NT2/D1 (cell line): ENCODE measurements around the gene ACOT9.
A peak's percentile ranks its signal among the peaks of the same experiment; 100 is the strongest.
"Not testable (repeated sequence)": the region's sequence is repeated elsewhere in the genome, so short reads cannot be mapped to it uniquely, and the experiment has no call there.

Source experiments
- DNase-seq: peaks from one replicate; pipeline ENCODE4 v3.0.0-alpha.2; 2011; ENCODE audit warnings: low read depth, low spot score
- H3K27me3 ChIP-seq: 2 replicates; pipeline ENCODE4 v1.6.0; 2011; ENCODE audit warnings: mild to moderate bottlenecking; ENCODE audit not compliant: insufficient read length, insufficient read depth
- H3K36me3 ChIP-seq: 2 replicates; pipeline ENCODE4 v1.6.1; 2011; ENCODE audit warnings: mild to moderate bottlenecking, low read length, mixed read lengths; ENCODE audit not compliant: insufficient read depth, insufficient read length
- H3K4me1 ChIP-seq: 2 replicates; pipeline ENCODE4 v1.5.1; 2011; ENCODE audit not compliant: insufficient read depth, insufficient read length
- H3K4me3 ChIP-seq: 2 replicates; pipeline ENCODE4 v1.5.1; 2011; ENCODE audit warnings: low read depth; ENCODE audit not compliant: insufficient read length
- H3K9ac ChIP-seq: 2 replicates; pipeline ENCODE4 v1.6.0; 2011; ENCODE audit warnings: low read depth; ENCODE audit not compliant: insufficient read length
- H3K9me3 ChIP-seq: 2 replicates; pipeline ENCODE4 v1.5.1; 2011; ENCODE audit warnings: mild to moderate bottlenecking, low read length; ENCODE audit not compliant: insufficient read depth
- SUZ12 ChIP-seq: IDR thresholded peaks from 2 replicates; pipeline ENCODE4 v1.6.1; 2011; ENCODE audit not compliant: insufficient read length, insufficient read depth; ENCODE audit errors: extremely low read depth
- YY1 ChIP-seq: IDR thresholded peaks from 2 replicates; pipeline ENCODE4 v1.6.1; 2011; ENCODE audit not compliant: insufficient read length, insufficient read depth
- ZNF274 ChIP-seq: IDR thresholded peaks from 2 replicates; pipeline ENCODE4 v1.6.1; 2011; ENCODE audit warnings: mild to moderate bottlenecking, low read depth, low read length

ACOT9 gene

GRCh38 chrX:23664496-23664895 lies 78.6 kb downstream of the ACOT9 start:
- H3K27me3 ChIP-seq: no peaks in the 10 kb centered on the region
- TF ChIP-seq ZNF274 (no peak), YY1 (no peak), SUZ12 (no peak)
- H3K4me3 ChIP-seq: no peak overlapping the region
- DNase-seq: no peak
- H3K36me3 ChIP-seq: no peaks in the 10 kb centered on the region
- no peak overlapping the region for H3K9ac ChIP-seq
- peaks cover 5% of the 10 kb centered on the region for H3K4me1 ChIP-seq
- H3K9me3 ChIP-seq: no peaks in the 10 kb centered on the region

- H3K9ac ChIP-seq: no peak overlapping the region
- H3K36me3 ChIP-seq: no peaks in the 10 kb centered on the region
- DNase-seq: no peak
- H3K9me3 ChIP-seq: no peaks in the 10 kb centered on the region; the same call in 1 of the 2 replicates
- H3K4me3 ChIP-seq: no peak overlapping the region
- H3K4me1 ChIP-seq: peaks cover 5% of the 10 kb centered on the region
- TF ChIP-seq SUZ12: no peak
- TF ChIP-seq YY1: no peak
- no peaks in the 10 kb centered on the region for H3K27me3 ChIP-seq
These were observed 80.2 kb downstream of the ACOT9 start for GRCh38 chrX:23662853-23663252.

GRCh38 chrX:23662187-23662586 lies 80.9 kb downstream of the ACOT9 start:
- peaks cover 5% of the 10 kb centered on the region for H3K4me1 ChIP-seq
- H3K9me3 ChIP-seq: no peaks in the 10 kb centered on the region; the same call in 1 of the 2 replicates
- no peak for TF ChIP-seq SUZ12
- no peak for TF ChIP-seq YY1
- no peak for TF ChIP-seq ZNF274
- H3K36me3 ChIP-seq: no peaks in the 10 kb centered on the region
- H3K27me3 ChIP-seq: no peaks in the 10 kb centered on the region
- no peak for DNase-seq
- H3K4me3 ChIP-seq: no peak overlapping the region
- H3K9ac ChIP-seq: no peak overlapping the region

- H3K27me3 ChIP-seq: no peaks in the 10 kb centered on the region
- no peak for DNase-seq
These were observed 81.4 kb downstream of the ACOT9 start for GRCh38 chrX:23661671-23662070.

GRCh38 chrX:23660766-23661132 lies 82.3 kb downstream of the ACOT9 start:
- no peaks in the 10 kb centered on the region for H3K36me3 ChIP-seq
- no peaks in the 10 kb centered on the region; the same call in 1 of the 2 replicates for H3K9me3 ChIP-seq
- no peak for DNase-seq
- H3K4me1 ChIP-seq: peaks cover 5% of the 10 kb centered on the region
- no peak overlapping the region for H3K4me3 ChIP-seq
- peak overlapping the region; percentile 1 for H3K9ac ChIP-seq
- TF ChIP-seq YY1 (no peak), ZNF274 (no peak), SUZ12 (no peak)
- H3K27me3 ChIP-seq: no peaks in the 10 kb centered on the region

More at GRCh38 chrX:23661671-23662070, 81.4 kb downstream of the ACOT9 start:
- Histone ChIP-seq H3K4me3 (no peak overlapping the region), H3K9me3 (no peaks in the 10 kb centered on the region; the same call in 1 of the 2 replicates), H3K4me1 (peaks cover 5% of the 10 kb centered on the region), H3K9ac (no peak overlapping the region), H3K36me3 (no peaks in the 10 kb centered on the region)
- TF ChIP-seq ZNF274: no peak
- no peak for TF ChIP-seq YY1
- no peak for TF ChIP-seq SUZ12

- not testable (repeated sequence) for H3K9me3 ChIP-seq, H3K9ac ChIP-seq, H3K4me1 ChIP-seq, H3K36me3 ChIP-seq, H3K27me3 ChIP-seq
- DNase-seq: peak; percentile 40
- peak overlapping the region; percentile 22 for H3K4me3 ChIP-seq
These were observed 82.9 kb downstream of the ACOT9 start for GRCh38 chrX:23660083-23660765.

GRCh38 chrX:23659339-23659738 lies 83.7 kb downstream of the ACOT9 start:
- no peak for DNase-seq
- TF ChIP-seq ZNF274 (no peak), SUZ12 (no peak), YY1 (no peak)
- peak overlapping the region; percentile 29 for H3K4me3 ChIP-seq
- H3K9ac ChIP-seq: peak overlapping the region; percentile 62
- H3K4me1 ChIP-seq: peaks cover 5% of the 10 kb centered on the region
- no peaks in the 10 kb centered on the region; the same call in 1 of the 2 replicates for H3K9me3 ChIP-seq
- no peaks in the 10 kb centered on the region for H3K36me3 ChIP-seq
- no peaks in the 10 kb centered on the region for H3K27me3 ChIP-seq

GRCh38 chrX:23656684-23657083 lies 86.4 kb downstream of the ACOT9 start:
- Histone ChIP-seq H3K4me3 (no peak overlapping the region), H3K4me1 (peaks cover 5% of the 10 kb centered on the region), H3K27me3 (no peaks in the 10 kb centered on the region), H3K36me3 (no peaks in the 10 kb centered on the region), H3K9ac (no peak overlapping the region), H3K9me3 (peaks cover 13% of the 10 kb centered on the region; the same call in 1 of the 2 replicates)
- TF ChIP-seq SUZ12 (no peak), YY1 (no peak), ZNF274 (no peak)
- no peak for DNase-seq
